NCI-H446 treated with DMSO at 0.1 percent for 48 hours (cell line): Measurements from ENCODE around the gene TFDP2.

Experiments
- DNase-seq: peaks from one replicate; lab custom pipeline; 2025; lab: John Stamatoyannopoulos, UW

Gene TFDP2

GRCh38 chr3:141960731-141961130, 188.6 kb downstream of the TFDP2 start:
- DNase-seq, result no peak

GRCh38 chr3:141959589-141960554, 189.5 kb downstream of the TFDP2 start:
- DNase-seq, result no peak

GRCh38 chr3:141955175-141955574, 194.2 kb downstream of the TFDP2 start:
- no peak for DNase-seq

GRCh38 chr3:141952611-141953010, 196.7 kb downstream of the TFDP2 start:
- DNase-seq, result no peak

- no peak for DNase-seq
These were observed 198.5 kb downstream of the TFDP2 start for GRCh38 chr3:141950572-141951493.

- no peak for DNase-seq
These were observed 199.4 kb downstream of the TFDP2 start for GRCh38 chr3:141949972-141950371.

GRCh38 chr3:141949399-141949798, 199.9 kb downstream of the TFDP2 start:
- no peak for DNase-seq

GRCh38 chr3:141945726-141946485, 203.4 kb downstream of the TFDP2 start:
- no peak for DNase-seq

- no peak for DNase-seq
These were observed 207.3 kb downstream of the TFDP2 start for GRCh38 chr3:141942006-141942405.

GRCh38 chr3:141941093-141941492, 208.3 kb downstream of the TFDP2 start:
- DNase-seq, result no peak

- peak; percentile 98 for DNase-seq
These were observed 209.1 kb downstream of the TFDP2 start for GRCh38 chr3:141940194-141940776.

GRCh38 chr3:141939759-141940158, 209.6 kb downstream of the TFDP2 start:
- no peak for DNase-seq

GRCh38 chr3:141938011-141938500, 211.3 kb downstream of the TFDP2 start:
- no peak for DNase-seq

GRCh38 chr3:141934354-141934753, 215.0 kb downstream of the TFDP2 start:
- DNase-seq, result no peak

- DNase-seq, result no peak
These were observed 215.7 kb downstream of the TFDP2 start for GRCh38 chr3:141933421-141934300.

GRCh38 chr3:141930801-141931200, 218.5 kb downstream of the TFDP2 start:
- no peak for DNase-seq

GRCh38 chr3:141929341-141929995, 219.9 kb downstream of the TFDP2 start:
- no peak for DNase-seq

GRCh38 chr3:141928631-141929270, 220.6 kb downstream of the TFDP2 start:
- DNase-seq, result no peak

GRCh38 chr3:141926929-141927328, 222.4 kb downstream of the TFDP2 start:
- no peak for DNase-seq
